ENCODE data around the gene SNAP29. TPM values are rescaled to one million over a fixed set of nuclear protein-coding genes. Genes with fewer than 3 reads are reported as not detected.
"Not testable (repeated sequence)": the region's sequence is repeated elsewhere in the genome, so short reads cannot be mapped to it uniquely, and the experiment has no call there.

Gene SNAP29
- total RNA-seq, 4 donors from 2014 or later: 22.1 to 41.1 (median 28.7) TPM

- DNase-seq (no peak), ATAC-seq (no peak)
- no peaks in the 10 kb centered on the region for H3K4me1 ChIP-seq
- peaks cover 7 to 78% of the 10 kb centered on the region in 2 donors for H3K36me3 ChIP-seq
- intact Hi-C loops (cut with DNase I; ENCODE audit: low total_unique reads) (no loop called here), in situ Hi-C loops (cut with MboI; ENCODE audit: low sequenced_read_pairs in 4 of 4) (no loop called here)
- H3K4me3 ChIP-seq: no peak overlapping the region
- no peaks in the 10 kb centered on the region for H3K27me3 ChIP-seq
- TF ChIP-seq CTCF (IDR thresholded peaks at IDR 0.05 in 4 of 5, conservative IDR thresholded peaks at IDR 0.05 in 1 of 5): no peak
- no peak for TF ChIP-seq POLR2A (IDR thresholded peaks at IDR 0.05)
- H3K9me3 ChIP-seq: no peaks in the 10 kb centered on the region
- H3K27ac ChIP-seq: no peak overlapping the region
Measured at GRCh38 chr22:20816559-20816958, 42.2 kb upstream of the SNAP29 start.

DNA sequence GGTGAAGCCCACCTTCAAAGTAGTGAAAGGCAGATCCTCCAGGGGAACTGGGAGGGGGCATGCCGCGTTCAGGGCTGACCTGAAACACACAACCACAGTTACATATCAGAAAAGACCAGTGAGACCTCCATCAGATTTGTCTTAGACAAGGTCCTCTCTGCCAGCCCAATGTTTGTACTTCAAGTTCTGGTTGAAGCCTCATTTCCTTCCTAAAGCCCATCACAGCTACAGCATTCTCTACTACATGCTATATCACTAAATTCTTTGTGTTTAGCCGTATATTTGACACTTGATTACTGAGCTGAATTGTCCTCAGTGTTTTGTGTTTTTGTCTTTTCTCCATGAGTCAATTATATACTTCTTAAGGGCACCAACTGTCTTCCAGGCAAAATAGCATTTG is 40.3 kb upstream of the SNAP29 start:
- Histone ChIP-seq H3K9me3 (no peaks in the 10 kb centered on the region), H3K27me3 (no peaks in the 10 kb centered on the region), H3K36me3 (peaks cover 0 to 69% of the 10 kb centered on the region in 2 donors), H3K4me3 (no peak overlapping the region), H3K27ac (no peak overlapping the region), H3K4me1 (no peaks in the 10 kb centered on the region)
- DNase-seq (no peak), ATAC-seq (no peak)
- intact Hi-C loops (cut with DNase I; ENCODE audit: low total_unique reads) (no loop called here), in situ Hi-C loops (cut with MboI; ENCODE audit: low sequenced_read_pairs in 4 of 4) (no loop called here)
- TF ChIP-seq CTCF (IDR thresholded peaks at IDR 0.05 in 4 of 5, conservative IDR thresholded peaks at IDR 0.05 in 1 of 5) (no peak), POLR2A (IDR thresholded peaks at IDR 0.05) (no peak)

- intact Hi-C loops (cut with DNase I; ENCODE audit: low total_unique reads): no loop called here
- no peak for TF ChIP-seq POLR2A (IDR thresholded peaks at IDR 0.05)
- no peak for TF ChIP-seq CTCF (IDR thresholded peaks at IDR 0.05 in 4 of 5, conservative IDR thresholded peaks at IDR 0.05 in 1 of 5)
- Histone ChIP-seq H3K4me3 (no peak overlapping the region), H3K9me3 (no peaks in the 10 kb centered on the region), H3K36me3 (peaks cover 0 to 63% of the 10 kb centered on the region in 2 donors), H3K4me1 (no peaks in the 10 kb centered on the region), H3K27me3 (no peaks in the 10 kb centered on the region), H3K27ac (no peak overlapping the region)
- no peak for ATAC-seq
- in situ Hi-C loops (cut with MboI; ENCODE audit: low sequenced_read_pairs in 4 of 4): no loop called here
- no peak for DNase-seq
Measured at GRCh38 chr22:20819471-20819870, 39.3 kb upstream of the SNAP29 start.

DNA sequence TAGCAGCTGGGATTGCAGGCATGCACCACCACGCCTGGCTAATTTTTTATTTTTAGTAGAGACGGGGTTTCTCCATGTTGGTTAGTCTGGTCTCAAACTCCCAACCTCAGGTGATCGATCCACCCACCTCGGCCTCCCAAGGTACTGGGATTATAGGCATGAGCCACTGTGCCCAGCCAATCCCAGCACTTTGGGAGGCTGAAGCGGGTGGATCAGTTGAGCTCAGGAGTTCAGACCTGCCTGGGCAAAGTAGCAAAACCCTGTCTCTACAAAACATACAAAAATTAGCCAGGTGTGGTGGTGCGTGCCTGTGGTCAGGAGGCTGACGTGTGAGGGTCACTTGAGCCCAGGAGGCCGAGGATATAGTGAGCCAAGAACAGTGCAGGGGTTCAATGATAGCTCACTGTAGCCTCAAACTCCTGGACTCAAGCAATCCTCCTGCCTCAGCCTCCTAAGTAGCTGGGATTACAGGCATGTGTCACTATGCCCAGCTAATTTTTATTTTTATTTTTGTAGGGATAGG is 37.0 kb upstream of the SNAP29 start:
- intact Hi-C loops (cut with DNase I; ENCODE audit: low total_unique reads); H3K4me3 ChIP-seq; H3K27me3 ChIP-seq; H3K9me3 ChIP-seq; H3K27ac ChIP-seq; H3K4me1 ChIP-seq; DNase-seq; ATAC-seq; in situ Hi-C loops (cut with MboI; ENCODE audit: low sequenced_read_pairs in 4 of 4): not testable (repeated sequence)
- peaks cover 0 to 44% of the 10 kb centered on the region in 2 donors for H3K36me3 ChIP-seq

DNA sequence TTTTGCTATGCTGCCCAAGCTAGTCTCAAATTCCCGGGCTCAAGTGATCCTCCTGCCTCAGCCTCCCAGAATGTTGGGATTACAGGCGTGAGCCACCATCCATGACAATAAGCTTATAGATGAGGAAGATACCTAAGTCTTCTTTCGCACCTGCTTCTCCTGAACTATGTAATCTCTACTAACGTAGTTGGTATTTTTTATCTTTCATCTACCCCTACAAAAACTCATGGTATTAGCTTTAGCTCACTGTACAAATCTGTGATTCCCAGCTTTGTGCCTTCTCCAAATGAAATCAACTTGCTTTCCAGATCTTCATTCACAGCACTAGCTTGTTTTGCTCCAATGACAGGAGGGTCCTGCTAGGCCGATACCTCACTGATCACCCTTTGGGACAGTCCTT is 36.6 kb upstream of the SNAP29 start:
- H3K27me3 ChIP-seq: no peaks in the 10 kb centered on the region
- no peak overlapping the region for H3K27ac ChIP-seq
- intact Hi-C loops (cut with DNase I; ENCODE audit: low total_unique reads) (no loop called here), in situ Hi-C loops (cut with MboI; ENCODE audit: low sequenced_read_pairs in 4 of 4) (no loop called here)
- no peak for DNase-seq
- TF ChIP-seq CTCF (IDR thresholded peaks at IDR 0.05 in 4 of 5, conservative IDR thresholded peaks at IDR 0.05 in 1 of 5) (no peak), POLR2A (IDR thresholded peaks at IDR 0.05) (no peak)
- H3K4me3 ChIP-seq: no peak overlapping the region
- no peaks in the 10 kb centered on the region for H3K9me3 ChIP-seq
- peaks cover 0 to 39% of the 10 kb centered on the region in 2 donors for H3K36me3 ChIP-seq
- ATAC-seq: no peak
- no peaks in the 10 kb centered on the region for H3K4me1 ChIP-seq

Measured in gastrocnemius medialis (tissue), 4 donors.